Type B pancreatic cell (in vitro differentiated cells): ENCODE data around the gene NID2. TPM values are rescaled to one million over a fixed set of nuclear protein-coding genes. Genes with fewer than 3 reads are reported as not detected.
A peak's percentile ranks its signal among the peaks of the same experiment; 100 is the strongest.

ENCODE experiments used
- DNase-seq: peaks from one replicate; pipeline ENCODE4 v3.0.0; 2021; ENCODE audit warnings: mixed read lengths; ENCODE audit not compliant: unreplicated experiment; ENCODE audit errors: extremely low spot score
- H3K27ac Mint-ChIP-seq: 2 replicates; pipeline ENCODE4 v1.8.0; 2021; ENCODE audit warnings: mild to moderate bottlenecking, mixed read lengths
- H3K27me3 Mint-ChIP-seq: 2 replicates; pipeline ENCODE4 v1.8.0; 2021; ENCODE audit warnings: mixed read lengths
- H3K36me3 Mint-ChIP-seq: 2 replicates; pipeline ENCODE4 v1.8.0; 2021; ENCODE audit warnings: mixed read lengths
- H3K4me1 Mint-ChIP-seq: one replicate; pipeline ENCODE4 v1.8.0; 2021; ENCODE audit warnings: mixed read lengths; ENCODE audit not compliant: unreplicated experiment
- H3K4me3 Mint-ChIP-seq: 2 replicates; pipeline ENCODE4 v1.8.0; 2021; ENCODE audit warnings: mild to moderate bottlenecking, mixed read lengths
- H3K9me3 Mint-ChIP-seq: 2 replicates; pipeline ENCODE4 v1.8.0; 2021; ENCODE audit warnings: mixed read lengths
- total RNA-seq: library from RNA; stranded (reverse); gene quantifications from 2 replicates; pipeline ENCODE4 v1.2.1, GENCODE V29; 2021; ENCODE audit warnings: low replicate concordance
- TF ChIP-seq, protein P1 (sequence below): fragments of 200-600 bp; sonication (generic); conservative IDR thresholded peaks from 2 replicates; pipeline ENCODE4 v1.5.0; 2021; ENCODE audit warnings: antibody characterized with exemption, mild to moderate bottlenecking

Gene NID2
- total RNA-seq, 1 donor from 2014 or later: 65.7 TPM

DNA sequence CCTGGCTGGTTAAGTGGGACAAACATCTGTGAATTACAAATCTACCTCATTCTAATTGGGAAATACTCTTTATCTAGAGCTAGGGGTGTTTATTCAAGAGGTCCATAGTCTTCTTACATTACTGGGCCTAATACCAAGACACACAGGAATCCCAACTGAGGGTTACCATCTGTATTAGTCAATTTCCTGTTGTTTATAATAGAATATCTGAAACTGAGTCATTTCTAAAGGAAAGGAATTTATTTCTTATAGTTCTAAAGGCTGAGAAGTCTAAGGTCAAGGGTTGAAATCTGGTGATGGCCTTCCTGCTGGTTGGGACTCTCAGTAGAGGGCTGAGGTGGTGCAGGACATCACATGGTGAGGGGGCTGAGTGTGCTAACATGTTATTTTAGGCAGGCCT is 43.5 kb downstream of the NID2 start:
- Mint-ChIP-seq H3K27ac (no peak overlapping the region), H3K4me1 (peaks cover 7% of the 10 kb centered on the region)

DNA sequence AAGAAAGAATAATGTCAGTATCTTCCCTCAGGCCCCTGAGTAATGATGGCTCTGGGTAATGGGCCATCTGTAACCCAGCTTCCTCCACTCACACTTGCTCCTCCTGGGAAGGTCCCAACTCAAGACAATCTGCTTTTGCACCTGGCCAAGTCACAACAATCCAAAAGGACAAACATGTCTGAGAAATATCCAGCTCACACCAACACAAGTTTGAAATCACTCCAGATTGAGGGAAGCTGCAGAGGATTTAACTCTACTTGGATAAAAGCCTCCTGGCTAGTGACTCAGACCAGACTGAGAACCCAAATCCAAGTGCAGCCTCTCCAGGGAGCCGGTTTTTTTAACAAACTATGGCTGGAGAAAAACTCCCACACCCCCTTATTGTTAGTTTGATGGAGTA is 45.3 kb downstream of the NID2 start:
- no peak for DNase-seq
- peaks cover 3% of the 10 kb centered on the region for H3K9me3 Mint-ChIP-seq
- H3K4me3 Mint-ChIP-seq: no peak overlapping the region
- no peak overlapping the region for H3K27ac Mint-ChIP-seq
- TF ChIP-seq, protein P1, sequence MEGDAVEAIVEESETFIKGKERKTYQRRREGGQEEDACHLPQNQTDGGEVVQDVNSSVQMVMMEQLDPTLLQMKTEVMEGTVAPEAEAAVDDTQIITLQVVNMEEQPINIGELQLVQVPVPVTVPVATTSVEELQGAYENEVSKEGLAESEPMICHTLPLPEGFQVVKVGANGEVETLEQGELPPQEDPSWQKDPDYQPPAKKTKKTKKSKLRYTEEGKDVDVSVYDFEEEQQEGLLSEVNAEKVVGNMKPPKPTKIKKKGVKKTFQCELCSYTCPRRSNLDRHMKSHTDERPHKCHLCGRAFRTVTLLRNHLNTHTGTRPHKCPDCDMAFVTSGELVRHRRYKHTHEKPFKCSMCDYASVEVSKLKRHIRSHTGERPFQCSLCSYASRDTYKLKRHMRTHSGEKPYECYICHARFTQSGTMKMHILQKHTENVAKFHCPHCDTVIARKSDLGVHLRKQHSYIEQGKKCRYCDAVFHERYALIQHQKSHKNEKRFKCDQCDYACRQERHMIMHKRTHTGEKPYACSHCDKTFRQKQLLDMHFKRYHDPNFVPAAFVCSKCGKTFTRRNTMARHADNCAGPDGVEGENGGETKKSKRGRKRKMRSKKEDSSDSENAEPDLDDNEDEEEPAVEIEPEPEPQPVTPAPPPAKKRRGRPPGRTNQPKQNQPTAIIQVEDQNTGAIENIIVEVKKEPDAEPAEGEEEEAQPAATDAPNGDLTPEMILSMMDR: no peak
- peaks cover 3% of the 10 kb centered on the region for H3K27me3 Mint-ChIP-seq
- no peaks in the 10 kb centered on the region for H3K36me3 Mint-ChIP-seq
- peaks cover 11% of the 10 kb centered on the region for H3K4me1 Mint-ChIP-seq

More for the DNA sequence above, 43.5 kb downstream of the NID2 start:
- TF ChIP-seq, protein P1: no peak
- Mint-ChIP-seq H3K36me3 (no peaks in the 10 kb centered on the region), H3K27me3 (peaks cover 3% of the 10 kb centered on the region), H3K9me3 (peaks cover 3% of the 10 kb centered on the region), H3K4me3 (no peak overlapping the region)
- DNase-seq: no peak

DNA sequence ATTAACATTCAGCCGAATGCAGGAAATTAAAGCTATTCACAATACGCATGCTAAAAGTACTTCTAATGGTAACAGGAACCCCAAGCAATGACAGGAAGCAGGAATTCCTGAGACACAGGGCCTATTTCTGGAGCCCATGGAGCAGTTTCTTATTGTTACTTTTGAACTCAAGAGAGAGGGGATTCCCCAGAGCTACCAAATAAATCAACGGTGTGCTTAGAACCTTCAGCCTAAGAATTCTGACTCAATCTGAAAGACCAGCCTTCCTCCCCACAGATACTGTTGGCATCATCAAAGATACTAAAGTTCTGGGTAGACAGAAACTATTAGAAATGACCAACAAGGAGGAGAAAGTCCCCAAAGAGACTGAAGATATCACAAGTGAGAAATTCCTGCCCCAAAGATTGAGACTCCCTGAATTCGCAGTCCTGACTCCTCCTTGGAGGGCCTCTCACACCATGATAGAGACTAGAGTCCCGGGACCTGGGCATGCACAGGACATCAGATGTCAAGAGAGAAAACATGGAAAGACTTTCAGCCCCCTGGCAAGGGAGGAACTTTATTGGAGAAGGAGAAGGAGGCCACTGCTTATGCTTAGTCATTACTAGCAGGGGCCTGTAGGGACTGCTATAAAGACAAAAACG is 46.8 kb downstream of the NID2 start:
- TF ChIP-seq, protein P1: no peak
- peaks cover 3% of the 10 kb centered on the region for H3K27me3 Mint-ChIP-seq
- H3K27ac Mint-ChIP-seq: no peak overlapping the region
- peaks cover 8% of the 10 kb centered on the region for H3K9me3 Mint-ChIP-seq
- no peak overlapping the region for H3K4me3 Mint-ChIP-seq
- H3K4me1 Mint-ChIP-seq: peaks cover 17% of the 10 kb centered on the region
- H3K36me3 Mint-ChIP-seq: peaks cover 5% of the 10 kb centered on the region
- DNase-seq: no peak

DNA sequence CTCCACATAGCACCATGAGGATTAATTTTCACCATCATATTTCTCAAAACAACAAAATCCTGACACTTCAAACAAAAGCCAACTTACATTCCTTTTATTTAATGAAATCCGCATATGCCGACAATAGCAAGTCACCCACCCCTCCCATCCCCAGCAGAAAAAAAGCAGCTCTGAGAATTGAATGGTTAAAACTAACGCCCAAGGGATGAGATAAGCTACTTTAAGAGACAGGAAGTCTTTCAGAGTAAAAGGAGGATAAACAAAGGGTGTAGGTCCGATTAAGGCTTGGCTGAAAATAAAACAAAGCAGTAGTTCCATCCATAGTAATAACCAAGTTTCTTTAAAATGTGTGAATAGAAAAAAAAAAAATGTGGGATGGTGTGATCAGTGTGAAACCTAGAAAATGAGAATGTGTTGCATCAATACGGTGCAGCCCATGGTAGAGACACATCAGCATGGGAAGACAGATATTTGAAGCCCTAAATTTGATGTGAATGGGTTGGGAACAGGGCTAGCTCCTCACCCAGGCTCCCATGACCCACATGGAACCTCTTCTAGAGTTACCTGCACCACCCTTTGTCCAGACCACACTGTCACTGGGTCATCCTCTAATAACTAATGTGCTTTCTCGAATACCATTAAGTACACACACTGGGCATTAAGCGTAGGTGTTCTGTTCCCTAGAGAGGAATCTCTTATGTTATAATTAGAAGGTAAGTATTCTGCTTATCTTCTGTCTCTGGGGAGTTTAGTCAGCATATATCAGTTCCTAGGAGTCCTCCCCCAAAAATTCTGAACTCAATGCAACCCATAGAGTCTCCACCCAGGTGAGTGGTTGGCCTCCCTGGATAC is 47.8 kb downstream of the NID2 start:
- peaks cover 8% of the 10 kb centered on the region for H3K9me3 Mint-ChIP-seq

DNA sequence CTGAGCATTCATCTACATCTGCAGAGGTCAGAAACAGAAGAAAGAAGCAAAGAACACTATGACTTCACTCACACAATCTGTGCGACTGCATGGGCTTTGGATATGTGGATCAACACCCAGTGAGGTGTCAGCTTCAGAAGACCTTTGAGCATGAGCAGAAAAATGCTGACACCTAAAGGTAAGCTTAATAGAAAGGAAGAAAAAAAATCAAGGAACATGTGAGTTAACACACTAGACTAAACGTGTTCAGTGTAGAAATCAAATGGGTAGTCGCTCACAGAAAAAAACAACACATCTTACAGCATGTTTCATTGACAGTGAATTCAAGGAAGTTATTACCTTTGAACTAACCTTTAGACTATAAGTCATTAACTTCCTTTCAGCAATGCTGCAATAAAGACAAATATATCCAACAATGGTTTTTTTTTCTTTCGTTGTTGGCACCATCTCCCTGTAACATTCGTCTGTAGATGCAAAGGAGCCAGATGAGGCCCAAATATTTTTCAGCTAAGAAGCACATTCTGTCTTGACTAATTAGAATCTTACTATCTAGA is 48.6 kb downstream of the NID2 start:
- peaks cover 5% of the 10 kb centered on the region for H3K36me3 Mint-ChIP-seq
- H3K27me3 Mint-ChIP-seq: peaks cover 3% of the 10 kb centered on the region
- peaks cover 29% of the 10 kb centered on the region for H3K4me1 Mint-ChIP-seq
- H3K27ac Mint-ChIP-seq: peak overlapping the region; percentile 21
- no peak overlapping the region for H3K4me3 Mint-ChIP-seq
- peaks cover 8% of the 10 kb centered on the region for H3K9me3 Mint-ChIP-seq
- TF ChIP-seq, protein P1: no peak
- DNase-seq: no peak

More for the DNA sequence above, 47.8 kb downstream of the NID2 start:
- Mint-ChIP-seq H3K4me3 (no peak overlapping the region), H3K27ac (no peak overlapping the region), H3K36me3 (peaks cover 5% of the 10 kb centered on the region), H3K27me3 (peaks cover 3% of the 10 kb centered on the region), H3K4me1 (peaks cover 22% of the 10 kb centered on the region)
- TF ChIP-seq, protein P1: no peak
- DNase-seq: no peak
